ENCODE measurements around the gene CYSTM1.

DNA sequence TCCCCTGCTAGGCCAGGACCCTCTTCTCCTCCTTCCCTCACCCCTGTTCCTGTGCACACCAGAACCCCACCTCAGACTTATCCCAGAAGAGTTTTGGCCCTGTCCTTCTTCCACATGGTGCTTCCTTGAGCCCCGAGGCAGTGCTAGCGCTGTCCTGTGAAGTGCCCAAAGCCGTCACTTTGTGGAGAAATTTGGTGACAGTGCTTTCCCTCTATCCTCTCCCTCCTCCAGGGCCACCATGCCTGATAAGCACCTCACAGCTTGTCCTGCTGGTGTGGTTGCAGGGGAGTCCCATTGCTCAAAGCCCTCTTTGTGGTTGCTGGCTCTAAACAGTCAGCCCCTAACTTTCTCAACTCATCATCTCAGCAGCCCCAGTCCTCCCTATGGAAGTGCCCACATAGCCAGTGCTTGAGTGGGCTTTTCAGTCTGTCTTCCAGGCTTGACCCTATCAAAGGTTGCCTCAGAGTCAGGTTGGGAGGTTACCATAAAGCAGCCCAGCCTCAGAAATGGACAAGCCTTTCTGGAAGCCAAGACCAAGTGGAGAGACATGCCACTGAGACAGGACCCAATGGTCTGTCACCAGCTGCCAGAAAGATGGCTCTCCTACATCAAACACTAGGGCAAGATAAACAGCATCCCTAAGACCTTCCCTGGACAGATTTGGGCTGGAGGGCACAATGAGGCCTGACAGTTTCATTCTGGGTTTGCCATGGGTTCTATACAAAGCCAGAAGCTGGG is 31.3 kb upstream of the CYSTM1 start:
- TF ChIP-seq, protein P1, sequence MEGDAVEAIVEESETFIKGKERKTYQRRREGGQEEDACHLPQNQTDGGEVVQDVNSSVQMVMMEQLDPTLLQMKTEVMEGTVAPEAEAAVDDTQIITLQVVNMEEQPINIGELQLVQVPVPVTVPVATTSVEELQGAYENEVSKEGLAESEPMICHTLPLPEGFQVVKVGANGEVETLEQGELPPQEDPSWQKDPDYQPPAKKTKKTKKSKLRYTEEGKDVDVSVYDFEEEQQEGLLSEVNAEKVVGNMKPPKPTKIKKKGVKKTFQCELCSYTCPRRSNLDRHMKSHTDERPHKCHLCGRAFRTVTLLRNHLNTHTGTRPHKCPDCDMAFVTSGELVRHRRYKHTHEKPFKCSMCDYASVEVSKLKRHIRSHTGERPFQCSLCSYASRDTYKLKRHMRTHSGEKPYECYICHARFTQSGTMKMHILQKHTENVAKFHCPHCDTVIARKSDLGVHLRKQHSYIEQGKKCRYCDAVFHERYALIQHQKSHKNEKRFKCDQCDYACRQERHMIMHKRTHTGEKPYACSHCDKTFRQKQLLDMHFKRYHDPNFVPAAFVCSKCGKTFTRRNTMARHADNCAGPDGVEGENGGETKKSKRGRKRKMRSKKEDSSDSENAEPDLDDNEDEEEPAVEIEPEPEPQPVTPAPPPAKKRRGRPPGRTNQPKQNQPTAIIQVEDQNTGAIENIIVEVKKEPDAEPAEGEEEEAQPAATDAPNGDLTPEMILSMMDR (IDR thresholded peaks at IDR 0.05; ENCODE audit: low read depth, low read length) = no peak
- TF ChIP-seq, protein P2, sequence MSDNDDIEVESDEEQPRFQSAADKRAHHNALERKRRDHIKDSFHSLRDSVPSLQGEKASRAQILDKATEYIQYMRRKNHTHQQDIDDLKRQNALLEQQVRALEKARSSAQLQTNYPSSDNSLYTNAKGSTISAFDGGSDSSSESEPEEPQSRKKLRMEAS (IDR thresholded peaks at IDR 0.05; ENCODE audit: low read depth, low read length) = no peak

Measured in NB4 (cell line).